ENCODE results near the gene ERO1A. TPM values are rescaled to one million over a fixed set of nuclear protein-coding genes. Genes with fewer than 3 reads are reported as not detected.

ERO1A gene
- total RNA-seq, 1 experiment from 2014 or later, result 106 TPM

DNA sequence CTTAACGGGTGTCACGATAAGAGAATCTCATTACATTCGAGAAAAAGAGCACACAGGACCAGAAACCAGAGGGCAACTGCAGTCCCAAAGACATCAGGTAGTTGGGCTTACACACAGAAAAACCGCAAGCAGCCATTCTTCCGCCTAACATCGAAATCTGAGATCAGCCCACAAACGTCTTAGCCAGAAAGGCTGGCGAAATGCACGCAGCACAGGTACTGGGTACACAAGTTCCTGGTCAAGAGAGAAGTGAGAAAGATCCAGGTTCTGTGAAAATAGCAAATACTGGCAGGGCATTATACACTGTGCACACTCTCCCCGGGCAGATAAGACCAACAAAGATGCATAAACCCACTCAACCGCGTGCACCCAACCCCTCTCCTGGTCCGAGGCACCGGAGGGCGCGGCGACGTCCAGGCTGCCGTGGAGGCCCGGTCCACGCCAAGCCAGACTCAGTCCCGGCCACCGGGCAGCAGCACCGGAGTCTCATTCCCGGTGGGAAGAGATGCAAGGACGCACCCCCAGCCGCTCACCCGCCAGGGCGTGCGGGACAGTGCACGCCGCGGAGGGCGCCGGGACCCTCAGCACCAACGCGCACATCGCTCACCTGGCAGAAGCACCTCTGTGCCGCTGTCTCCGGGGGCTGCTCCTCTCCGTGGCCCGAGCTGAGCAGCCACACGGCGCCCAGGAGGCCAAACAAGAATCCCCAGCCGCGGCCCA, 437 bp downstream of the ERO1A start:
- DNase-seq (ENCODE audit: low read depth), result peak; percentile 75

GRCh38 chr14:52693532-52693931, 1.8 kb downstream of the ERO1A start:
- no peak for DNase-seq (ENCODE audit: low read depth)

GRCh38 chr14:52693036-52693435, 2.3 kb downstream of the ERO1A start:
- no peak for DNase-seq (ENCODE audit: low read depth)

DNA sequence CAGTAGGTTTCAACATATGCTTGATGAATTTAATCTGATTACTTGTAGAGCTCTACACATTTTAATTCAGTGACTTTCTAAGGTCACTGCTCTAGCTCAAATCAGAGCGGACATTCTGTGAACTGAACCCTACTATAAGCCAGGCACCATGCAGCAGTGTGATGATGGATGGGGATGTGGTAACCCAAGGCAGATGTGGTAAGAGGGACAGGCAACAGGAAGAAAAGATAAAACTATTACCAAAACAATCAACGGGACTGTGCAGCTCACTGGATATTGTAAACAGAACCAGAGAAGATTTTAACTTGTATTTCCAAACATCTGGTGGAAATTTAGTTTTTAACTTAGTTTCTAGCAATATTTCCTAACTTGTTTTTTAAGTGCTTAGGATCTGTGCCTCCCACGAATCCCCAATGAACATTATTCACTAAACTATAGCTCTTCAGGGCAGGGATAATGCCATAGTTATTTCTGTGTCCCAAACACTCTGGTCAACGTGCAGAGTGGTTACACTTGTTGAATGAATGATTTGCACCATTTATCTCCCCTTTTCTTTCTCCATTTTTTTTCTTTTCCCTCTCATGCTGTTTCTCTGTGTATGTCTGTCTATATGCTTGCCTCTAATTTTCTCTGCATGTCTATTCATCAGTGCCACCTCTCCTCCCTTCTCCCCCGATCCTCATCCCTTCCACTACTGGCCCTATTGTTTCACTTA, 3.0 kb downstream of the ERO1A start:
- DNase-seq (ENCODE audit: low read depth), result no peak

- DNase-seq (ENCODE audit: low read depth), result no peak
Measured at GRCh38 chr14:52690983-52691760, 4.2 kb downstream of the ERO1A start.

DNA sequence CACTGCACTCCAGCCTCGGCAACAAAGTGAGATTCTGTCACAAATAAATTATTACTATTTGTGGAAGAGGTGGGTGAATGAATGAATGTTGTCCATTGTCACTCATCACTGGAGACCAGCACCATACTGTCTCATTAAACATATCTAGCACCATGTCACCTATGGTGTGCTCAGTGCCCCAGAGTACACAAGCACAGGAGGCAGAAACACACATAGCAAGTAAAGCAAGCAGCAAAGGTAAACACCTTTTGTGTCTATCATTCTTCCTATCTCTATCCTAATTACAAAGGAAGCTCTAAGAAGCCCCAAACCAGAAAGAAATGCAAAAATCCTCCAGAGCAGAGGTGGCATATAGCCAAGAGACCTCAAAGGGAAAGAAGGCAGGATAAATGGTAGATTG, 9.2 kb downstream of the ERO1A start:
- no peak for DNase-seq (ENCODE audit: low read depth)

DNA sequence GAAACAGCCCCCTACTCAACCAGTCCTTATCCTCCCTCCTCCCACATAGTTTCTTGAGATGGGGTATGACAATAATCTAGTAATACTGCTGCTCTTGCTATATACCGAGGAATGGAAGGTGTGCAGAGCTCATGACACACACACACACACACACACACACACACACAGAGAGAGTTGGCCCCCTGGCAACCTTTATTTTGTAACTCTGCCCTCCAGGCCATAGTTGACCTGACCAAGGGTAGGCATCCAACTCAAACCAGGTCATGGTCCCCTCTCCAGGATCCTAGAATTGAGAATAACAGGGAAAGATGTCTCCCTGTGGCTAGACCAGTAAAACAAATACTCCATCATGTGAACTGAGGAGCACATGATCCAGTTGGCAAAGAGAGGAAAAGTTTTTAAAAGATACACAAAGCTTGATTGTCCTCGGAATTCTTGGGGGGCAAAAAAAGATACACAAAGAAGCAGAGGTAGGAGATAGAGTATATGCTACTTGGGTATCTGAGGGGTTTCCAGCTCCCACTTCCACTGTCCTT, 11.3 kb downstream of the ERO1A start:
- no peak for DNase-seq (ENCODE audit: low read depth)

GRCh38 chr14:52678591-52678990, 16.8 kb downstream of the ERO1A start:
- DNase-seq (ENCODE audit: low read depth), result peak; percentile 15

GRCh38 chr14:52663850-52664249, 31.5 kb downstream of the ERO1A start:
- DNase-seq (ENCODE audit: low read depth), result no peak

- DNase-seq (ENCODE audit: low read depth), result no peak
Measured at GRCh38 chr14:52661314-52661713, 34.0 kb downstream of the ERO1A start.

- no peak for DNase-seq (ENCODE audit: low read depth)
Measured at GRCh38 chr14:52660832-52661231, 34.5 kb downstream of the ERO1A start.

- no peak for DNase-seq (ENCODE audit: low read depth)
Measured at GRCh38 chr14:52660325-52660724, 35.0 kb downstream of the ERO1A start.

GRCh38 chr14:52656905-52657304, 38.5 kb downstream of the ERO1A start:
- no peak for DNase-seq (ENCODE audit: low read depth)

DNA sequence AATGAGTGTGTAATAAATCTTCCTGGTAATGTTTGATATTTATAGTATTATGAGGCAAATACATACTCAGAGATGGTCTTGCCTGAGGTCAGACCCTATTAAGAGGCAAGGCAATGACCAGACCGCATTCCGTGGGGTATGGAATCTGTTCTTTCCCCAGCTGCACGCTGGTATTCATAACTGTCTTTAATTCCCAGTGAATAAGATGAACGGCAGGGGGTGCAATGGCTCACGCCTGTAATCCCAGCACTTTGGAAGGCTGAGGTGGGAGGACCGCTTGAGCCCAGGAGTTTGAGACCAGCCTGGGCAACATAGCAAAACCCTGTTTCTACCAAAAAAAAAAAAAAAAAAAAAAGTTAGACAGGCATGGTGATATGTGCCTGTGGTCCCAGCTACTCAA, 44.6 kb downstream of the ERO1A start:
- no peak for DNase-seq (ENCODE audit: low read depth)

DNA sequence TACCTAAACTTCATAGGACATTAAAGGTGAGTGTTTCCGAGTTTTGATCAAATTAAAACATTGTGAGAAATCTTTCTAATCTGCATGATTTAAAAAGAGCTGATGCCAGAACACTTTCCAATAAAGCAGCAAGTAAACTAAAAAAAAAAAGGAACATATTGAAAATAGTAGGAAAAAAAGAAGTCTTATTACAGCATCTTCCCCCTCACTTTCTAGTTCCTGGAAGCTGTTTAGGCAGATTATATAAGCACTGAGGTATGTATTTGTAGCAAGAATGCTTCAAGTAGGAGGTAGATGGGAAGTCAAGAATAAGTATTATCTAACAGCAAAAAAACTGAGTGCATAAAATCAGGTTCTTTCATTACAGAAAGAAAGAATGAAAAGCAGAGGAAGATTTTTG, 45.8 kb downstream of the ERO1A start:
- no peak for DNase-seq (ENCODE audit: low read depth)

GRCh38 chr14:52641745-52642144, 53.6 kb downstream of the ERO1A start:
- DNase-seq (ENCODE audit: low read depth), result peak; percentile 6

DNA sequence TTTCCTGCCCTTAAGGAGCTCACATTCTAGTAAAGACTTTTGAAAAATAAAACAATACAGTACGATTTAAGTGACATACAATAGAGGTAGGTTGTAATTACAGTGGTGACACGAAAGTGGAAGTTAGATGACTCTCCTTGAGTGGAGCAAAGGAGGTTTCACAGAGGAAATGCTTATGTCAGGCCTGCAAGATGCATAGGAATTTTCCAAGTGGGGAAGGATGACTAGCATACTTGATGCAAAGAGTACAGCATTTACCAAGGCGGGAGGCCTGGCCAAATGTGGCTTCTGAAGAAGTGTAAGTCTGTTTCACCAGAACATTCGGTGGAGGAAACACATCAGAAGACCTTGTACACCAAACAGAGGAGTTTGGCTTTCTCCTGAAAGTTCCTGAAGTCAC, 55.2 kb downstream of the ERO1A start:
- no peak for DNase-seq (ENCODE audit: low read depth)

DNA sequence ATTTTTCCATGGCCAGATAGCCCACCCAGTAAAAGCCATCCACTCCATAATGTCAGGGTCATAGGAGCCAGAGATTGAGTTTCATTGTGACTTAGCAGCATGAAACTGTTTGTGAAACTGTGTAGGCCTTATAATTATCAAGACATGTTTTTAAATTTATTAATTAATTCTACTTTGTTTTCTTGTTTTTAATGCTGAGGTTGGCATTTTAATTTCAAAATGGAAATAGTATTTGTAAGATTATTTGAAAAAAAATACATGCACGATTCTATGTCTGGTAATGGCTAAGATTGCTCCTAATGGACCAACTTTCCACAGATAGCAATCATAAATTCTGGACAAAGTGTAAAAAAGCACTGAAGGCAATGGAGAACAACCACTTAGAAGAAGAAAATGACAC, 75.7 kb downstream of the ERO1A start:
- DNase-seq (ENCODE audit: low read depth), result no peak

DNA sequence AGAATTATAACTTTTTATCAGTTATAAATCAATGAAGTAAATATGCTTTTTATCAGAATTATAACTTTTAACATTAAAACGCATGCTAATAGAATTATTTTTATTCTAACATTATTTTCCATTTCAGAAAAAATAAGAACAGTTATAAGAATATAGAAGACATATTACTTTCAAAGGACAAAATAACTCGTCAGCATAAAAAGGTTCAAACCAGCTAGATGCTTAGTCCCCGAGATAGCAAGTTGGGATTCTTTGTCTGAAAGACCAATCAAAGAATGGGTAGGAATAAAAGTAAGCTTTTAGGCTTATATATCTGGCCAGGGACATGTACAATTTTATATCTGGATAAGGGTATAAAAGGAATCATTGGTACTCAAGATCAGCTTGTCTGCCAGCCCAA, 76.8 kb downstream of the ERO1A start:
- DNase-seq (ENCODE audit: low read depth), result no peak

DNA sequence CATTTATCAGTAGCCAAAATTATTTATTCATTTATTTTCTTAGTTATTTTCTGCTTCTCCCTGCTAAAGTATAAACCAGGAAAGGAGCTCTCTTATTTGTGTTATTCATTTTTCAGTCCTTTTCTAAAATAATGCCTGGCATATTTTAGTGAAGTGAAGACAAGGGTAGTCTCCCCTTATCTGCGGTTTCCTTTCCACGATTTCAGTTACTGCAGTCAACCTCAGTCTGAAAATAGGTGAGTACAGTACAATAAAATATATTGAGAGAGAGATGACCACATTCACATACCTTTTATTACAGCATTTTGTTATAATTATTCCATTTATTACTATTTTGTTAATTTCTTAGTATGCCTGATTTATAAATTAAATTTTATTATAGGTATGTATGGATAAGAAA, 85.2 kb downstream of the ERO1A start:
- DNase-seq (ENCODE audit: low read depth), result no peak

DNA sequence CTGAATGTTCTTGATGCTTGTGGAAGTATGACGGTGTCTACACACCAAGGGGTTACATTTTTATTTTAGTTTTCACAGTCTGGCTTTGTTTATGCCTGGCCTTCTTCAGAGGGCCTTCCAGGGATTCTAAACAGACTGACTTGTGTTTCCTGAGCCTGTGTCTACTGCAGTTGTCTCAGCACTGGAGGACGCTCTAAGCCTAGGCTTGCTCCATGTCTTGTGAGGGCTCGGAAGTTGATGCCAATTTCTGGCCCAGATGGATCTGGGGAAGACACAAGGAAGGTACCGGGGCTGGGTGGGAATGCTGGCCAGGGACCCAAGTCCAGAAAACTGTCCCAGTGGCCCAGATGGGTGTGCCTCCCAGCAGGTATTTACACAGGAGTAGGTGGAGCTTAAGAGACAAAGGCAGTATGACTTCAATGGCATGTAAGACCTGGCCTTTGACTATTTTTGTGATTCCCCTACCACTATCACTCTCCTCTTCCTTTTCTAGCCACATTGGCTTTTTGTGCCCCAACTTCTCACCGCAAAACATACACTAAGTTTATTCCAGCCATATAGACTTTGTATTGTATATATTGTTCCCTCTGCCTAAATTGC, 85.8 kb downstream of the ERO1A start:
- no peak for DNase-seq (ENCODE audit: low read depth)

DNA sequence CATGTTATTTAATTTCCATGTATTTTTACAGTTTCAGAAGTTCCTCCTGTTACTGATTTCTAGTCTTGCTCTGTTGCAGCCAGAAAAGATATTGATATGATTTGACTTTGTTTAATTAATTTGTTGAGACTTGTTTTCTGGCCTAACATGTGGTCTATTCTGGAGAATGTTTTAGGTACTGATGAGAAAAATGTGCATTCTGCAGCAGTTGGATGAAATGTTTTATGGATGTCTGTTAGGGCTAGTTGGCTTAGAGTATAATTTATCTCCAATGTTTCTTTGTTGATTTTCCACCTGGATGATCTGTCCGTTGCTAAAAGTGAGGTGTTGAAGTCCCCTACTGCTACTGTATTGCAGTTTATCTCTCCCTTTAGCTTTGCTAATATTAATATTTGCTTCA, 88.3 kb downstream of the ERO1A start:
- DNase-seq (ENCODE audit: low read depth), result no peak
